Raji (cell line): ENCODE results near the gene TMEM132E.

ENCODE experiments used
- POLR2A ChIP-seq: IDR thresholded peaks from 2 replicates; pipeline ENCODE4 v1.6.1; 2011; ENCODE audit warnings: low read depth, low read length, control low read depth; ENCODE audit not compliant: insufficient read depth

TMEM132E gene

GRCh38 chr17:34635876-34636275 is 56.5 kb downstream of the TMEM132E start:
- no peak for TF ChIP-seq POLR2A

- no peak for TF ChIP-seq POLR2A
Observed at GRCh38 chr17:34637041-34637547, 57.7 kb downstream of the TMEM132E start.

- no peak for TF ChIP-seq POLR2A
Observed at GRCh38 chr17:34637548-34638525, 58.5 kb downstream of the TMEM132E start.

GRCh38 chr17:34638526-34639260 is 59.3 kb downstream of the TMEM132E start:
- no peak for TF ChIP-seq POLR2A

GRCh38 chr17:34639706-34640425 is 60.5 kb downstream of the TMEM132E start:
- TF ChIP-seq POLR2A: no peak

GRCh38 chr17:34641368-34641767 is 62.0 kb downstream of the TMEM132E start:
- TF ChIP-seq POLR2A: no peak

GRCh38 chr17:34644941-34645550 is 65.7 kb downstream of the TMEM132E start:
- TF ChIP-seq POLR2A: no peak

GRCh38 chr17:34645594-34645993 is 66.2 kb downstream of the TMEM132E start:
- TF ChIP-seq POLR2A: no peak

- TF ChIP-seq POLR2A: no peak
Observed at GRCh38 chr17:34647511-34647910, 68.1 kb downstream of the TMEM132E start.

GRCh38 chr17:34650051-34650750 is 70.8 kb downstream of the TMEM132E start:
- no peak for TF ChIP-seq POLR2A

GRCh38 chr17:34651402-34651811 is 72.0 kb downstream of the TMEM132E start:
- TF ChIP-seq POLR2A: no peak

- no peak for TF ChIP-seq POLR2A
Observed at GRCh38 chr17:34652021-34652555, 72.7 kb downstream of the TMEM132E start.

- no peak for TF ChIP-seq POLR2A
Observed at GRCh38 chr17:34653511-34653910, 74.1 kb downstream of the TMEM132E start.
